Left lung (tissue), 10 donors: ENCODE results near the gene SRP14. TPM values are rescaled to one million over a fixed set of nuclear protein-coding genes. Genes with fewer than 3 reads are reported as not detected.

Source experiments
- ATAC-seq: fragments of 200-7000 bp; cut with Tn5 transposase; one replicate; pipeline ENCODE4 v1.9.1; 2020; ENCODE audit warnings: moderate library complexity
- DNase-seq, 4 donors: peaks; one replicate each; pipeline ENCODE4 v3.0.0-alpha.2; 2013 to 2020
- H3K27ac ChIP-seq, 2 donors: fragments of 200-600 bp; sonication (generic) in 1 of 2; one replicate each; pipeline versions ENCODE4 v1.5.0 to v1.8.0; 2020 to 2021
- H3K27me3 ChIP-seq, 2 donors: fragments of 200-600 bp; sonication (generic) in 1 of 2; one replicate each; pipeline versions ENCODE4 v1.5.0 to v1.8.0; 2020 to 2021
- H3K36me3 ChIP-seq, 2 donors: fragments of 200-600 bp; sonication (generic) in 1 of 2; one replicate each; pipeline versions ENCODE4 v1.5.0 to v1.8.0; 2020 to 2021
- H3K4me1 ChIP-seq, 2 donors: fragments of 200-600 bp; one replicate each; pipeline ENCODE4 v1.8.0; 2021
- H3K4me3 ChIP-seq, 2 donors: fragments of 200-600 bp; sonication (generic) in 1 of 2; one replicate each; pipeline versions ENCODE4 v1.5.0 to v1.8.0; 2020 to 2021; ENCODE audit warnings: mild to moderate bottlenecking in 1 of 2
- H3K9me3 ChIP-seq, 2 donors: fragments of 200-600 bp; sonication (generic) in 1 of 2; one replicate each; pipeline versions ENCODE4 v1.5.0 to v1.8.0; 2020 to 2021
- intact Hi-C, 2 donors: fragments of 100-400 bp; cut with DNase I; formaldehyde crosslinking; loops; one replicate each; pipeline versions ENCODE4 v1.11.2 to v1.14.2; 2022
- polyA plus RNA-seq, 6 donors: library from polyadenylated mRNA; unstranded; fragments of 120-200 nt; gene quantifications; one replicate each; pipeline ENCODE4 v1.2.1, GENCODE V29; 2013; ENCODE audit not compliant: insufficient read length in 6 of 6
- total RNA-seq, 2 donors: library from RNA; stranded (reverse); fragmentation: NEBNext Ultra II Directional; extraction: Animal tissue kit (Norgen Biotek cat#: 25700); gene quantifications; one replicate each; pipeline ENCODE4 v1.2.1, GENCODE V29; 2021
- TF ChIP-seq, protein P1 (sequence below), 2 donors: fragments of 200-600 bp; sonication (generic) in 1 of 2; IDR thresholded peaks; one replicate each; pipeline versions ENCODE4 v1.5.0 to v1.8.0; 2021; ENCODE audit warnings: antibody characterized with exemption in 2 of 2
- donor health status: DM: no; HTN: yes; CAD: no.
- donor health status: DM: no; HTN: no; CAD: no.

SRP14 gene
- total and polyA plus RNA-seq, 8 donors = 159 to 541 (median 505) TPM

DNA sequence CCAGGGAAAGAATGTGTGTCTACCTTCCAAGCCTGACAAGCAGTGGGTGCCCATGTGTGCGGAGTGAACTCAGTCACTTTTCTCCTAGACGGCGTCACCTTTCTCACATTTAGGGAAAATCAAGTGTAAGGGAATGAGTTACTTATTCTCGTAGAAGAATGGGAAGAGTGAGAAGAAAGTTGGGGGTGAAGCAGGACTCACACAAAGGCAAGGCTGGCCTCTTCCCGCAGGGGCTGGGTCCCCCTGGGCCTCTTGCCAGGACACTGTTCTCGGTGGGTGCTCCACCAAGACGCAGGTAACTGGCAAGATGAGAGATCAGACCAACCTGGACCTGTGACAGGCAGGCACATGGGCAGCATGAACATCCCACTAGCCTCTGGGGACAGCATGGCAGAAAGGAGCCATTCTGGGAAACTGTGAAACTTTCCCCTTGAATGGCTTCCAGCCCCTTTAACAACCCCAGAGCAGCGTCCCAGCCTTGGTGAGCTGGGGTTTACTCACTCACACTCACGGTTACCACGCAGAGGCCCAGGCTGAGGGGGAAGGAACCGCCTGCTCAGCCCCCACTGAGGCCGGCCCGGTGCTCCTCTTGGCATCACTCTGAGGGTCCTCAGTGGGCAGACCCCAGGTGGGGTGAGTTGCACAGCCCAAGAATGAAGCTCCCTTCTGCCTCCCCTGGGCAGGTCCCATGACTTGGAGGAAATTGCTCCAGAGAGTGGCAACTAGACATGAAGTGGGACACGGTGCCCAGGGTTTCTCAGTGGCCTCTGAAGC, 15.0 kb upstream of the SRP14 start:
- Histone ChIP-seq H3K4me3 (no peak overlapping the region), H3K27me3 (no peaks in the 10 kb centered on the region), H3K9me3 (no peaks in the 10 kb centered on the region), H3K27ac (no peak overlapping the region), H3K4me1 (peaks cover 6 to 50% of the 10 kb centered on the region in 2 donors), H3K36me3 (no peaks in the 10 kb centered on the region)
- ATAC-seq = no peak
- TF ChIP-seq, protein P1, sequence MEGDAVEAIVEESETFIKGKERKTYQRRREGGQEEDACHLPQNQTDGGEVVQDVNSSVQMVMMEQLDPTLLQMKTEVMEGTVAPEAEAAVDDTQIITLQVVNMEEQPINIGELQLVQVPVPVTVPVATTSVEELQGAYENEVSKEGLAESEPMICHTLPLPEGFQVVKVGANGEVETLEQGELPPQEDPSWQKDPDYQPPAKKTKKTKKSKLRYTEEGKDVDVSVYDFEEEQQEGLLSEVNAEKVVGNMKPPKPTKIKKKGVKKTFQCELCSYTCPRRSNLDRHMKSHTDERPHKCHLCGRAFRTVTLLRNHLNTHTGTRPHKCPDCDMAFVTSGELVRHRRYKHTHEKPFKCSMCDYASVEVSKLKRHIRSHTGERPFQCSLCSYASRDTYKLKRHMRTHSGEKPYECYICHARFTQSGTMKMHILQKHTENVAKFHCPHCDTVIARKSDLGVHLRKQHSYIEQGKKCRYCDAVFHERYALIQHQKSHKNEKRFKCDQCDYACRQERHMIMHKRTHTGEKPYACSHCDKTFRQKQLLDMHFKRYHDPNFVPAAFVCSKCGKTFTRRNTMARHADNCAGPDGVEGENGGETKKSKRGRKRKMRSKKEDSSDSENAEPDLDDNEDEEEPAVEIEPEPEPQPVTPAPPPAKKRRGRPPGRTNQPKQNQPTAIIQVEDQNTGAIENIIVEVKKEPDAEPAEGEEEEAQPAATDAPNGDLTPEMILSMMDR (IDR thresholded peaks at IDR 0.05) = no peak
- intact Hi-C loops = no loop called here
- DNase-seq = peak in 1 of 4 donors; percentile 33

DNA sequence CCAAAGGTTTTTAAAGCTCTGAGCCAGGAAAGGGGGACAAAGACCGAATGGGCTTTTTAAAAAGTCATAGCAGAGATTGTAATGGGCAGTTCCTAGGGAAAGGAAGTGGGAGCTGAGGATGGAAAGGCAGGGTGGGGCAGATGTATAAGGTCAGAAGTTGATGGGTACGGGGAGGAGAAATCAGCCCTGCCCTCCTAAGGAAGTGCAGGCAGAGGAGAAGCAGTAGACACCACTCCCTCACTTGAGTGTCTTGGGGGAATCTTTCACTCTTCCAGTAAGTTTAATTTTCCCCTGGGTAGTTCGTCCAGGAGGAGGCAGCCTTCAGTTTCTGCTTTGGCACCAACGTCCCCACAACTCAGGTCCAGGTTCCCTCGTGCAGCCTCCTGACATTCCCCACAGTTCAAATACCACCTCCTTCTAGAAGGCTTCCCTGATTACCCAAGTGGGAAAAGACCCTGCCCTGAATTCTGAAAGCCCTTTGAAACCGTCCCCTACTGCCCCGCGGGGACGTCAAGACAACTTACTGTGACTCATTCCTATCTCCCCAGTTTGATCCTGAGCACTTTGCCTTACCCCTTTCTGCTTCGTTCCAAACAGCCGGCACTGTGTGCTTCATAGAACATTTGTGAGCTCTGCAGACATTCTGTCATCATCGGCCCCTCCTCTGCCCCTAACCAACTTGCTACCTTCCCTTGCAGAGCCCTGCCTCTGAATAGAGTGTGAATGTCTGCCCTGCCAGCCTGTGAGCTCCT, 14.3 kb upstream of the SRP14 start:
- no peak overlapping the region for H3K27ac ChIP-seq
- TF ChIP-seq, protein P1 (IDR thresholded peaks at IDR 0.05) = no peak

DNA sequence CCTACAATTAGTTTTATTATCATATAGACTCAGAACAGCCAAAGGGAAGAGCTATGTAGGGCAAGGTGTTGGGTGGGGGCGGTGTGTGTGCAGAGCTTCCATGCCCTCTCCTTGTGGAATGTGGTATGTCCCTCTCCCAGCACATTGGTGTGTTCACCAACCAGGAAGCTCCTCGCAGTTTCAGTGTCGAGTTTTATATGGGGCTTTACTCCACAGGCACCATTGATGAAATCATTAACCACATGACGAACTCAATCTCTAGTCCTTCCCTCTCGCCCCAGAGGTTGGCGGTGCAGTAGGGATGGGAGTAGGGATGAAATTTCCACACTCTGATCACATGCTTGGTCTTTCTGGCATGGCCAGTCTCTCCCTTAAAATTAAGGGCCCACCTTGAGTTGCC, 13.6 kb upstream of the SRP14 start:
- DNase-seq = peak in 1 of 4 donors; percentile 29
- Histone ChIP-seq H3K36me3 (no peaks in the 10 kb centered on the region), H3K4me1 (peaks cover 17 to 53% of the 10 kb centered on the region in 2 donors), H3K27me3 (no peaks in the 10 kb centered on the region), H3K9me3 (no peaks in the 10 kb centered on the region), H3K27ac (no peak overlapping the region), H3K4me3 (no peak overlapping the region)
- intact Hi-C loops = no loop called here
- TF ChIP-seq, protein P1 (IDR thresholded peaks at IDR 0.05) = no peak
- no peak for ATAC-seq

More for the DNA sequence above, 14.3 kb upstream of the SRP14 start:
- no peaks in the 10 kb centered on the region for H3K9me3 ChIP-seq
- no peaks in the 10 kb centered on the region for H3K27me3 ChIP-seq
- DNase-seq (peak in 1 of 4 donors; percentile 22), ATAC-seq (no peak)
- no peaks in the 10 kb centered on the region for H3K36me3 ChIP-seq
- no peak overlapping the region for H3K4me3 ChIP-seq
- intact Hi-C loops = no loop called here
- peaks cover 11 to 50% of the 10 kb centered on the region in 2 donors for H3K4me1 ChIP-seq

DNA sequence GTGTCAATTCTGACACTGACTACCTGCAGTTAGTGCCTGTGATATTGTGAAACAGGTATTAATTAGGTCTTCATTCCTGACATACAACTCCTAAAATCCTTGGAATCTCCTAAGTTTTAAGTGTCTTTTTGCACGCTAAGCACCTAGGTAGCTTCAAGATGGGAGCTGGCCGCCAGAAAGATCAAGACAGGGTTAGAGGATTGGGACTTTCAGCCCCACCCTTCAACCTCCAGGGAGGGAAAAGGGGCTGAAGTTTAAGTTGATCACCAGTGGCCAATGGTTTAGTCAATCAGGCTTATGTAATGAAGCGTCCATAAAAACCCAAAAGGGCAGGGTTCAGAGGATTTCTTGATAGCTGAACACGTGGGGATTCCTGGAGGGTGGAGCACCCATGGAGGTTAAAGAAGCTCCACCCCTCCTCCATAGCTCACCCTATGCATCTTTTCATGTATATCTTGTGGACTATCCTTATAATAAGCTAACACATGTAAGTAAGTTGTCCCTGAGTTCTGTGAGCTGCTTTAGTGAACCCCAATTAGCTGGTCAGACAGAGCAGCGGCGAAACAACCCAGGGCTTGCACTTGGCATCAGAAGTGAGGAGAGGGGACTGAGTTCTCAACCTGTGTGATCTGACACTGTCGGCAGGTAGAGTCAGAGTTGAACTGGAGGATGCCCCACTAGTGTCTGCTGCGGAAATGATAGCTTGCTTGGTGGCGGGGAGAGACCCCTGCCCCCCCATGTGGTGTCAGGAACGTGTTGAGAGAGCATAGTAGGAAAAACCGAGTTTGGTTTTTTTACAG, 12.8 kb upstream of the SRP14 start:
- intact Hi-C loops = no loop called here
- Histone ChIP-seq H3K9me3 (no peaks in the 10 kb centered on the region), H3K27ac (no peak overlapping the region), H3K27me3 (no peaks in the 10 kb centered on the region), H3K36me3 (no peaks in the 10 kb centered on the region), H3K4me1 (peaks cover 24 to 61% of the 10 kb centered on the region in 2 donors), H3K4me3 (no peak overlapping the region)
- TF ChIP-seq, protein P1 (IDR thresholded peaks at IDR 0.05) = no peak
- no peak for ATAC-seq
- DNase-seq = peak in 1 of 4 donors; percentile 15
